Keratinocyte (primary cell): ENCODE results near the gene PARD3B. TPM values are rescaled to one million over a fixed set of nuclear protein-coding genes. Genes with fewer than 3 reads are reported as not detected.

Source experiments
- DNase-seq: peaks from one replicate; pipeline ENCODE4 v3.0.0-alpha.2; 2011; ENCODE audit warnings: low read depth, missing footprints, low spot score
- FAIRE-seq: peaks from 2 replicates; lab custom pipeline; 2011; peaks lifted over from hg19 to GRCh38; lab: Jason Lieb, UNC
- H2AFZ ChIP-seq: 2 replicates; pipeline ENCODE4 v1.6.0; 2012; ENCODE audit warnings: low read length, control low read depth, inconsistent platforms; ENCODE audit not compliant: control insufficient read depth
- H3K27ac ChIP-seq: 2 replicates; pipeline ENCODE4 v1.5.1; 2011; ENCODE audit warnings: low read length; ENCODE audit not compliant: control insufficient read depth, insufficient read depth
- H3K27me3 ChIP-seq: 3 replicates; pipeline ENCODE4 v1.6.0; 2011; ENCODE audit warnings: low read length; ENCODE audit not compliant: control insufficient read depth, insufficient read depth; ENCODE audit errors: extremely low read depth
- H3K36me3 ChIP-seq, 2 experiments: 2 replicates in 1 of 2; 3 replicates in 1 of 2; pipeline ENCODE4 v1.5.1; 2011; ENCODE audit warnings: low read length in 2 of 2, mild to moderate bottlenecking in 1 of 2; ENCODE audit not compliant: control insufficient read depth in 2 of 2, insufficient read depth in 2 of 2; ENCODE audit errors: extremely low read depth in 1 of 2
- H3K4me1 ChIP-seq: 3 replicates; pipeline ENCODE4 v1.5.1; 2011; ENCODE audit warnings: low read length; ENCODE audit not compliant: control insufficient read depth, insufficient read depth; ENCODE audit errors: extremely low read depth
- H3K4me2 ChIP-seq: 3 replicates; pipeline ENCODE4 v1.6.0; 2011; ENCODE audit warnings: low read depth, low read length; ENCODE audit not compliant: control insufficient read depth, insufficient read depth; ENCODE audit errors: extremely low read depth
- H3K4me3 ChIP-seq, 3 experiments: fragments of 200-600 bp in 1 of 3; sonication (generic) in 1 of 3; 2 replicates in 2 of 3; 3 replicates in 1 of 3; pipeline ENCODE4 v1.5.1; 2011 to 2016; ENCODE audit warnings: low read length in 3 of 3, mild to moderate bottlenecking in 3 of 3, control low read depth in 2 of 3, inconsistent platforms in 1 of 3, low read depth in 1 of 3, mixed read lengths in 1 of 3, mixed run types in 1 of 3, moderate library complexity in 1 of 3; ENCODE audit not compliant: control insufficient read depth in 2 of 3, insufficient read depth in 2 of 3; ENCODE audit errors: extremely low read depth in 1 of 3
- H3K79me2 ChIP-seq: 2 replicates; pipeline ENCODE4 v1.6.0; 2012; ENCODE audit warnings: low read length; ENCODE audit not compliant: control insufficient read depth, insufficient read depth
- H3K9ac ChIP-seq: 3 replicates; pipeline ENCODE4 v1.6.0; 2011; ENCODE audit warnings: low read length; ENCODE audit not compliant: control insufficient read depth, insufficient read depth; ENCODE audit errors: extremely low read depth
- H3K9me1 ChIP-seq: 3 replicates; pipeline ENCODE4 v1.6.0; 2011; ENCODE audit warnings: low read length; ENCODE audit not compliant: control insufficient read depth, insufficient read depth; ENCODE audit errors: extremely low read depth
- H3K9me3 ChIP-seq: 2 replicates; pipeline ENCODE4 v1.5.1; 2012; ENCODE audit warnings: low read depth, low read length; ENCODE audit not compliant: control insufficient read depth
- H4K20me1 ChIP-seq: 3 replicates; pipeline ENCODE4 v1.6.0; 2011; ENCODE audit warnings: low read length; ENCODE audit not compliant: control insufficient read depth, insufficient read depth; ENCODE audit errors: extremely low read depth
- CTCF ChIP-seq, 3 experiments: IDR thresholded peaks in 1 of 3; conservative IDR thresholded peaks in 1 of 3; optimal IDR thresholded peaks in 1 of 3; 2 replicates in 2 of 3; 3 replicates in 1 of 3; pipeline versions ENCODE3 to v1.5.1; 2011; ENCODE audit warnings: low read length in 3 of 3, mild to moderate bottlenecking in 3 of 3, moderate library complexity in 2 of 3, control low read depth in 1 of 3, inconsistent platforms in 1 of 3; ENCODE audit not compliant: insufficient read depth in 2 of 3; ENCODE audit errors: extremely low read depth in 1 of 3
- EZH2 ChIP-seq: IDR thresholded peaks from one replicate; pipeline ENCODE4 v1.6.1; 2012; ENCODE audit warnings: inconsistent platforms, mild to moderate bottlenecking, low read length, moderate library complexity
- dilution Hi-C: fragments of 300-500 bp; cut with MboI; formaldehyde crosslinking; loops from one replicate; pipeline ENCODE4 v1.7.0; 2020; ENCODE audit warnings: low sequenced_read_pairs; ENCODE audit not compliant: extremely low pct_ligation_motif_present
- polyA plus RNA-seq, 5 experiments: library from polyadenylated mRNA; depleted of rRNA in 3 of 5; stranded (reverse) in 3 of 5; stranded (forward) in 1 of 5; unstranded in 1 of 5; fragments of >200 nt; gene quantifications; 1 replicate in 1 of 5; 2 replicates in 3 of 5; 3 replicates in 1 of 5; pipeline versions ENCODE4 v1.2.1 to v1.2.3, GENCODE V29; 2011 to 2012; ENCODE audit warnings: missing spikeins in 2 of 5, low read depth in 1 of 5, low replicate concordance in 1 of 5

Gene PARD3B
- polyA plus RNA-seq, 1 donor (not counting 4 experiments of a cell fraction or from before 2014, with no cell fraction given) = 1.2 TPM

GRCh38 chr2:205424326-205424725 is 879.1 kb downstream of the PARD3B start:
- Histone ChIP-seq H3K27me3 (no peaks in the 10 kb centered on the region), H3K27ac (no peak overlapping the region), H3K9ac (no peak overlapping the region), H3K4me2 (no peak overlapping the region), H3K36me3 (no peaks in the 10 kb centered on the region), H4K20me1 (no peaks in the 10 kb centered on the region), H3K9me1 (no peaks in the 10 kb centered on the region), H3K4me3 (no peak overlapping the region), H3K9me3 (no peaks in the 10 kb centered on the region), H2AFZ (no peak overlapping the region), H3K79me2 (no peaks in the 10 kb centered on the region), H3K4me1 (no peaks in the 10 kb centered on the region)
- dilution Hi-C loops = no loop called here
- no peak for TF ChIP-seq EZH2
- FAIRE-seq (no peak), DNase-seq (no peak)

GRCh38 chr2:205425102-205425501 is 879.8 kb downstream of the PARD3B start:
- Histone ChIP-seq H3K27ac (no peak overlapping the region), H3K9ac (no peak overlapping the region), H3K4me3 (no peak overlapping the region), H3K4me2 (no peak overlapping the region), H3K9me3 (no peaks in the 10 kb centered on the region), H2AFZ (no peak overlapping the region), H3K4me1 (no peaks in the 10 kb centered on the region), H3K36me3 (no peaks in the 10 kb centered on the region), H3K27me3 (no peaks in the 10 kb centered on the region), H3K9me1 (no peaks in the 10 kb centered on the region), H4K20me1 (no peaks in the 10 kb centered on the region), H3K79me2 (no peaks in the 10 kb centered on the region)
- TF ChIP-seq EZH2 (no peak), CTCF (optimal IDR thresholded peaks at IDR 0.05 in 1 of 3, IDR thresholded peaks at IDR 0.05 in 1 of 3, conservative IDR thresholded peaks at IDR 0.05 in 1 of 3; ENCODE audit: extremely low read depth in 1 of 3, insufficient read depth in 2 of 3, low read length in 3 of 3) (no peak)
- DNase-seq = no peak
- dilution Hi-C loops = no loop called here
- no peak for FAIRE-seq

GRCh38 chr2:205427112-205427511 is 881.8 kb downstream of the PARD3B start:
- H3K9me1 ChIP-seq = no peaks in the 10 kb centered on the region
- no peaks in the 10 kb centered on the region for H4K20me1 ChIP-seq
- TF ChIP-seq CTCF (optimal IDR thresholded peaks at IDR 0.05 in 1 of 3, IDR thresholded peaks at IDR 0.05 in 1 of 3, conservative IDR thresholded peaks at IDR 0.05 in 1 of 3; ENCODE audit: extremely low read depth in 1 of 3, insufficient read depth in 2 of 3, low read length in 3 of 3) = no peak
- no peak for TF ChIP-seq EZH2
- no peaks in the 10 kb centered on the region for H3K9me3 ChIP-seq
- H3K36me3 ChIP-seq = no peaks in the 10 kb centered on the region
- H3K4me2 ChIP-seq = no peak overlapping the region
- H3K27me3 ChIP-seq = no peaks in the 10 kb centered on the region
- H3K4me1 ChIP-seq = no peaks in the 10 kb centered on the region
- FAIRE-seq (no peak), DNase-seq (no peak)
- no peak overlapping the region for H3K4me3 ChIP-seq
- no peak overlapping the region for H2AFZ ChIP-seq
- H3K79me2 ChIP-seq = no peaks in the 10 kb centered on the region
- dilution Hi-C loops = no loop called here
- no peak overlapping the region for H3K9ac ChIP-seq
- no peak overlapping the region for H3K27ac ChIP-seq
